K562 (cell line): ENCODE data around the gene CD248. TPM values are rescaled to one million over a fixed set of nuclear protein-coding genes. Genes with fewer than 3 reads are reported as not detected.

Experiments
- ATF1 ChIP-seq, 2 experiments: fragments of 450-650 bp in 1 of 2; IDR thresholded peaks; 2 replicates each; pipeline ENCODE4 v1.6.1; 2016; ENCODE audit warnings: missing compliant biosample characterization in 1 of 2, missing genetic modification characterization in 1 of 2
- ATF6 ChIP-seq: sonication (generic); formaldehyde crosslinking; IDR thresholded peaks from 2 replicates; pipeline ENCODE4 v1.4.0; 2020; ENCODE audit warnings: mild to moderate bottlenecking, missing genetic modification reagents
- BCL6 ChIP-seq: fragments of 250-450 bp; sonication (Bioruptor Pico); IDR thresholded peaks from 2 replicates; pipeline ENCODE4 v1.4.0; 2020
- BCOR ChIP-seq: fragments of 450-650 bp; IDR thresholded peaks from 2 replicates; pipeline ENCODE4 v1.6.1; 2016
- MCM2 ChIP-seq: fragments of 450-650 bp; IDR thresholded peaks from 2 replicates; pipeline ENCODE4 v1.6.1; 2017; ENCODE audit warnings: low read depth, mild to moderate bottlenecking
- MEF2A ChIP-seq: IDR thresholded peaks from 2 replicates; pipeline ENCODE4 v1.6.1; 2011; ENCODE audit warnings: low read depth, mild to moderate bottlenecking, low read length, moderate library complexity; ENCODE audit not compliant: control insufficient read depth
- POLR3A ChIP-seq: IDR thresholded peaks from 2 replicates; pipeline ENCODE4 v1.6.1; 2011; ENCODE audit warnings: borderline replicate concordance, mild to moderate bottlenecking, moderate library complexity; ENCODE audit not compliant: insufficient read length, insufficient read depth; ENCODE audit errors: extremely low read depth
- PURB ChIP-seq: sonication (generic); formaldehyde crosslinking; IDR thresholded peaks from 2 replicates; pipeline ENCODE4 v1.9.0; 2021; ENCODE audit warnings: low read depth, mild to moderate bottlenecking, missing genetic modification reagents
- PYGO2 ChIP-seq: fragments of 450-650 bp; IDR thresholded peaks from 2 replicates; pipeline ENCODE4 v1.6.1; 2016; ENCODE audit warnings: mild to moderate bottlenecking, missing genetic modification characterization, moderate library complexity, missing compliant biosample characterization
- THAP7 ChIP-seq: fragments of 250-450 bp; sonication (Bioruptor Pico); IDR thresholded peaks from 2 replicates; pipeline ENCODE4 v1.5.0; 2021
- TRIM24 ChIP-seq, 2 experiments: fragments of 450-650 bp; IDR thresholded peaks; 2 replicates each; pipeline ENCODE4 v1.6.1; 2016
- TSHZ1 ChIP-seq: fragments of 250-450 bp; sonication (Bioruptor Pico); IDR thresholded peaks from 2 replicates; pipeline ENCODE4 v1.4.0; 2020; ENCODE audit warnings: mild to moderate bottlenecking, moderate library complexity
- ZBTB7A ChIP-seq: IDR thresholded peaks from 2 replicates; pipeline ENCODE4 v1.6.1; 2011; ENCODE audit warnings: low read depth, mild to moderate bottlenecking, low read length, moderate library complexity, borderline replicate concordance; ENCODE audit not compliant: control insufficient read depth
- ZNF174 ChIP-seq: fragments of 250-450 bp; sonication (Bioruptor Pico); IDR thresholded peaks from 2 replicates; pipeline ENCODE4 v1.4.0; 2020; ENCODE audit warnings: mild to moderate bottlenecking
- ZNF354B ChIP-seq: fragments of 250-450 bp; sonication (Bioruptor Pico); IDR thresholded peaks from 2 replicates; pipeline ENCODE4 v1.4.0; 2020
- polyA plus RNA-seq, 8 experiments: library from polyadenylated mRNA; depleted of rRNA in 4 of 8; stranded (reverse) in 5 of 8; unstranded in 3 of 8; fragments of >200 nt; fragmentation: Nextera tagmentation in 2 of 8; fragmentation: Illumina TruSeq in 1 of 8; extraction: Ambion mirVana in 2 of 8; extraction: Trizol in 1 of 8; gene quantifications; 2 replicates each; pipeline versions ENCODE4 v1.2.1 to v1.2.3, GENCODE V29; 2011 to 2014; ENCODE audit warnings: inconsistent platforms in 1 of 8, missing spikeins in 1 of 8
- total RNA-seq, 7 experiments: library from RNA; depleted of rRNA in 6 of 7; stranded (reverse); fragments of >200 nt in 6 of 7; fragmentation: Illumina TruSeq in 2 of 7; extraction: Trizol in 2 of 7; gene quantifications; 2 replicates each; pipeline versions ENCODE4 v1.2.1 to v1.2.3, GENCODE V29; 2011 to 2021; ENCODE audit warnings: low replicate concordance in 1 of 7

The CD248 gene
- total and polyA plus RNA-seq, 9 of the 15 experiments (the other 6 are each of a cell fraction or from before 2014, with no cell fraction given): 0.09 TPM; not detected in 8

- TF ChIP-seq ATF6 (CRISPR knock-in tag) (no peak), PYGO2 (tag) (no peak), BCOR (peak; percentile 65), TSHZ1 (CRISPR knock-in tag) (no peak), ZBTB7A (peak; percentile 63; the same call in 1 of the 2 replicates), MEF2A (no peak), PURB (CRISPR knock-in tag) (no peak), MCM2 (no peak), ATF1 (CRISPR knock-in tag; IDR thresholded peaks at IDR 0.05) (no peak), ATF1 (tag; IDR thresholded peaks at IDR 0.05) (peak; percentile 84), TRIM24 (IDR thresholded peaks at IDR 0.05) (peak in 1 of 2 experiments; percentile 55; a peak in 1 of 4 replicates), POLR3A (peak; percentile 98), ZNF354B (no peak), ZNF174 (CRISPR knock-in tag) (no peak), BCL6 (CRISPR knock-in tag) (no peak), THAP7 (CRISPR knock-in tag) (no peak)
Measured at GRCh38 chr11:66347425-66348276, 30.8 kb upstream of the CD248 start, which contains the start of gene B4GAT1 (continued).
